Right ventricle myocardium inferior (tissue), 1 donor: ENCODE data around the gene SMC1B. TPM values are rescaled to one million over a fixed set of nuclear protein-coding genes. Genes with fewer than 3 reads are reported as not detected.
"Not testable (repeated sequence)": the region's sequence is repeated elsewhere in the genome, so short reads cannot be mapped to it uniquely, and the experiment has no call there.

ENCODE experiments used
- ATAC-seq: fragments of 200-7000 bp; cut with Tn5 transposase; one replicate; pipeline ENCODE4 v1.9.1; 2020; ENCODE audit warnings: mild to moderate bottlenecking, moderate library complexity
- DNase-seq: peaks from one replicate; pipeline ENCODE4 v3.0.0; 2021; ENCODE audit errors: missing footprints
- intact Hi-C: fragments of 100-400 bp; cut with DNase I; formaldehyde crosslinking; loops from one replicate; pipeline ENCODE4 v1.11.0; 2022
- total RNA-seq: library from RNA; stranded (reverse); fragmentation: NEBNext Ultra II Directional; extraction: Animal tissue kit (Norgen Biotek cat#: 25700); gene quantifications from one replicate; pipeline ENCODE4 v1.2.1, GENCODE V29; 2021
- donor health status: DM: no; HTN: yes; CAD: no; lungs with severe emphysema.

The SMC1B gene
- total RNA-seq, 1 donor from 2014 or later, result not detected

DNA sequence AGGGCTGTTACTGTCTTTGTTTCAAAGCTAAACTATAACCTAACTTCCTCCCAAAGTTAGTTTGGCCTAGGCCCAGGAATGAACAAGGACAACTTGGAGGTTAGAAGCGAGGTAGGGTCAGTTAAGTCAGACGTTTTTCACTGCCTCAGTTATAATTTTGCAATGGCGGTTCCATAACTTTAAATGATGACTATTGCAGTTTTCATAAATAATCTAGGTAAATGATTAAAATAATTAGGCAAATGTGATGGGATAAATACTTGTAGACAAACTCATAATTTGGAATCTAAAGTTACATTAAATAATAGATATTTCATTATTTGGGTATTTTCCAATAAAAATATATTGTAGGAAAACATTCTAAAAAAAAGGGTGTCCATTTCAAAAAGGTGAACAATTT lies 39.8 kb downstream of the SMC1B start:
- intact Hi-C loops, ATAC-seq, DNase-seq: not testable (repeated sequence)

DNA sequence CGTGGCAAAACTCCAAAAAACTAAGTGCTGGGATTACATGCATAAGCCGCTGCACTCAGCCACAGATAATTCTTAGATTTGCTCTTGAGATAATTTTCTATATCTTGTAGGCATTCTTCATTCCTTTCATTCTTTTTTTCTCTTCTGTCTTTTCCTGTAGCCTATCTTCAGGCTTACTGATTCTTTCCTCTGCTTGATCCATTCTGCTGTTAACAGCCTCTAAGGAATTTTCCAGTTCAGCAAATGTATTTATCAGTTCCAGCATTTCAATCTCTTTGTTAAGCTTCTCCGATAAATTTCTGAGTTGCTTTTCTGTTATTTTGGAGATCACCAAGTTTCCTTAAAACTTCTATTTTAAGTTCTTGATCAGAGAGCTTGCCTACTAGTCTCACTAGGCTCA lies 46.7 kb downstream of the SMC1B start:
- DNase-seq, result no peak
- ATAC-seq, result no peak
- intact Hi-C loops, result no loop called here

DNA sequence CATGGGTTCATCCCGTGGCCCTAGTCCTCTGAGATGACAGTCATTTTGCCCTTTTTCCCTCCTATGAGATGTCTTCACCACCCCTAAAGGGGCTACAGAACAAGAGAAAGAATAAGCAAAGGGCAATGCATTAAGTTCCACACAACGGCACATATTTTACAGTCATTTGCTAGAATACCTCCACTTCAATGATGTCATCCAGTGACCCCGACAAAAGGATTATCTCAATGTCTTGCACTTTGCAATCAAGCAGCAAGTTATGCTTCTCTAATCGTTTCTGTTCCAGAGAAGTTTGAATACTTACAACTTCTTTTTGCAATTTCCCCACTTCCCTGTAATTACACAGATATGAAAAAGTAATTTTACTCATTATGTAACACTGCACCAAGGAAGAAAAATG lies 53.8 kb downstream of the SMC1B start:
- DNase-seq (no peak), ATAC-seq (no peak)
- intact Hi-C loops, result no loop called here

DNA sequence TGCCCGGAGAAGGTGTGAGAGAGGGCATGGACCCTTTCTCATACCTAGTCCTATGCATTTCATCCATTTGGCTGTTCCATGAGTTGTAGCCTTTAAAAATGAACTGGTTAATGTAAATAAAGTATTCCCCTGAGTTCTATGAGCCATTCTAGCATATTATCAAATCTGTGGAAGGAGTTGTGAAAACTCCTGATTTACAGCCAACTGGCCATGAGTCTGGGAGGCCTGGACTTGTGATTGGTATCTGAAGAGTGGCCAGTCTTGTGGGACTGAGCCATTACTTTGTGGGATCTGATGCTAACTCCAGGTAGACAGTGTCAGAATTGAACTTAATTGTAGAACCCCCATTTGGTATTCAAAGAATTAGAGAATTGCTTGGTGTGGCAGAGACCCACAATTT lies 55.3 kb downstream of the SMC1B start:
- DNase-seq (no peak), ATAC-seq (no peak)
- intact Hi-C loops, result no loop called here

DNA sequence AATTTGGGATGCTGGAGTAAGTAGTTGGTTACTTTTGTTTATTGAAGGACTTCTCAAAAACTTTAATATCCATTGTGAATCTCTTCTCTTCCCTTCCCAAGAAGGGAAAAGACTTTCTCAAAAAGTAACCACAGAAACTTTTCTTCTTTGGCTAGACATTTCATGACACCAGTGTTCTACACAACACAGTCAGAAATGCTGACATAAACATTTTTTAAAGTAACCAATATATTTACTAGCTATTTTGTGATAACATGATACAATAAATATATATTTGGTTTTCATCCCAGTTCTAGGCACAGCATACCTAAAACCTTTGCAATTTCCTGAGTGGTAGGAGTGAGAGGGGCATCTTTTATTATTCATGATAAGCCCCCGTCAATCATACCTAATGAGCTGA lies 55.9 kb downstream of the SMC1B start:
- no peak for ATAC-seq
- intact Hi-C loops, result no loop called here
- DNase-seq, result no peak

DNA sequence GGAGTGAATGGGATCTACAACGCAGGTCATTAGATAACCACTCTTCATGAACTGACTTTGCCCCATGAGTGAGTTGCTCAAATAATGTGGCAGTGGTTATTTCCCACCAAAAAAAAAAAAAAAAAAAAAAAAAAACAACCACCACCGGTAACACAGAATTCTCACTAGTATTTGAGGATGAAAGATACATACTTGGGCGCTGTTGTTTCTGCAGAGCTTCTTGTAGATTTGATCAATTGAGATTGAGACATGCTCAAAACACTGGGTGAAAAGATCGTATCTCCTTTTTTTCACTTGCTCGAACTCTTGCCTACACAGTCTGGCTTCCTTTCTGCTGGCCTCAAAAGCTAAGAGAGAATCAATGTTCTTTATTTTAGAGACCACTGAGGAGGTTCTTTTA lies 59.6 kb downstream of the SMC1B start:
- intact Hi-C loops, result no loop called here
- ATAC-seq (no peak), DNase-seq (no peak)

DNA sequence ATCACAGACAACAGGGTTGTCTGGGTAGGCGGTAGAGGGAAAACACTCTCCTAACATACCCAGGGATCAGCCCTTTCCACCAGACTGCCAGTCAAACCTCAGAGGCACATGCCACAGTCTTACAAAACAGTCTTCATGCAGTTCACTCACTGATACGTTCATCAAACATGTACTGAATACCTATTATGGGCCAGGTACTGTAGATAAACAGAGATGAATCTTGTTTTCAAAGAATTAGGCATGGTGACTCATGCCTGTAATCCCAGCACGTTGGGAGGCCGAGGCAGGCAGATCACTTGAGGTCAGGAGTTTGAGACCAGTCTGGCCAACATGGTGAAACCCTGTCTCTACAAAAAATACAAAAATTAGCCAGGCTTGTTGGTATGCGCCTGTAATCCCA lies 60.6 kb downstream of the SMC1B start:
- DNase-seq, ATAC-seq, intact Hi-C loops: not testable (repeated sequence)

DNA sequence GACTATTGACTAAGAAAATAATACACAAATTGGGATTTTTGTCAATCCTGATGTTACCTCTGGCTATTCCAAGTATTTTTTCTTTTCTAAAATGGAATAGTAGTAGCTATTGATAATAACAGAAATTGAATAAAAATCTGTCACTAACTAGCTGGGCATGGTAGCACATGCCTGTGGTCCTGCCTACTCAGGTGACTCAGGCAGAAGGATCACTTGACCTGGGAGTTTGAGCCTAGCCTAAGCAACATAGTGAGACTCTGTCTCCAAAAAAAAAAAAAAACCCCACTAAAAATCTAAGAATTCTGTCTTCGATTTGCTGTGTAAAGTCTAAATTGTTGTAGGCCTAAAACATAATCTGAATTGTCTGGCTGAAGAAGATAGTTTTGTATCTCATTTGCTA lies 61.4 kb downstream of the SMC1B start:
- ATAC-seq (no peak), DNase-seq (no peak)
- intact Hi-C loops, result no loop called here

DNA sequence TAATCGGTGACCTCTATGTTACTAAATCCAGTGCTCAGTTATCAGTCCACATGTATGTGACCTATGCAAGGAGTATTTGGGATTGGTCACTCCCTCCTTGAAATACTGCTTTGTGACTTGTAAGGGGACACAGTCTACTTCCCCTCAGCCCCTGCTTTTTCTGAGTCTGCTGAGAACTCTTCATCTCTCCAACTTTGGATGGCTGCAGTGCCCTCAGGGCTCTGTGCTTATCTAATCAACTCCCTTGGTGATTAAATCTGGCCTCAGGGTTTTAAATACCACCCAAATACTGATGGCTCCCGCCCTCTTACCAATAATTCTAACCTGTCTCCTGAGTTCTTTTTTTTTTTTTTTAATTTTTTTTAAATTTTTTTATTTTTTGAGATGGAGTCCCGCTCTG lies 63.5 kb downstream of the SMC1B start:
- intact Hi-C loops, result no loop called here
- ATAC-seq (no peak), DNase-seq (no peak)

DNA sequence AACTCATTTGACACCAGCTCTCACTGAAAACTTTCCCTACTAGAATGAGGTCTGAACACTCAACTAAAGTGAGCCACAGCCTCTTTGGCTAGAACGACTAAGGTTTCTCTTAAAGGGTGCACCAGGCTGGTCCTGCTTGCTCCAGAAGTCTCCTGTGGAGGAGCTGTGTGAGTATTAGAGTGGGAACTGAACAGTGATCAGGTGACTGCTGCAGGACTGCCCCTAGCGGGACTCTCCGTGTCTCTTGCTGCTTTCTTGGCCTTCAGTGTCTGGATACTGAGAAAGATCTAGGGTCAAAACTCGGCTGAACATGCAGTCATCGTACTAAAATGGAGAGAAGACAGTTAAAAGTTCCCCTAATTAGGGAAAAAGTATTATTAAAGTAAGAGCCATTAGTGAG lies 69.1 kb downstream of the SMC1B start:
- DNase-seq (no peak), ATAC-seq (peak; percentile 71)
- intact Hi-C loops, result no loop called here

DNA sequence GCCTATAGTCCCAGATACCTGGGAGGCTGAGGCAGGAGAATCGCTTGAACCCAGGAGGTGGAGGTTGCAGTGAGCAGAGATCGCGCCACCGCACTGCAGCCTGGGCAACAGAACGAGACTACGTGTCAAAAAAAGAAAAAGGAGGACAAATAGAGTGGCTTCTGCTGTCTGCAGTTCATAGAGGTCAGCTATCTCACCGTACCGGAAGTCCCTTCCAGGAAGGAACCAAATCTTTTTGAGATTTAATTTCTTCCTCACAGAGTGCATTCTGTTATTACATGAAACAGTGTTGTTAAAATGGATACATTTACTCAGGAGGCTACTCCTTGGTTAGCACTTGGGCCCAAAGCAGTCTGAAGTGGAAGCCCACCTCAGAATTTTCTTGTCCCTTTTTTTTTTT lies 70.3 kb downstream of the SMC1B start:
- ATAC-seq (no peak), DNase-seq (no peak)
- intact Hi-C loops, result no loop called here

DNA sequence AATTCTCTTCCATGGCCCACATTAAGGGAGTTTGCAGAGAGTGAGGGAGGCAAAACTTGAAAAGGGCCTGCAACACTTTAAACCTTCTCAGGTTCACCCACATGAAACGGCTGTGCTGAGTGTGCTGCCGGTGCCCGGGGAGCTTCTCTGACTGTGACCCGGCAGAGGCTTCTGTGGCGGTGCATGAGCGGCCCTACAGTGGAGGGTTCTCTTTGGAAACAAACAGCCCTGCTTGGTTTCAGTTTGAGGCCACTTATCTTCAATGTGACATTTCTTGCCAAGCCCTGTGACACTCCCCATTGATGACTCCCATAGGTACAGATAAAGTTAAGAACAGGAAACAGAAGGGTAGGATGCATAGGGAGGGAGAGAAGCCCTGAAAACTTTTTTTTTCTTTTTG lies 71.9 kb downstream of the SMC1B start:
- ATAC-seq (peak; percentile 72), DNase-seq (no peak)
- intact Hi-C loops, result no loop called here

DNA sequence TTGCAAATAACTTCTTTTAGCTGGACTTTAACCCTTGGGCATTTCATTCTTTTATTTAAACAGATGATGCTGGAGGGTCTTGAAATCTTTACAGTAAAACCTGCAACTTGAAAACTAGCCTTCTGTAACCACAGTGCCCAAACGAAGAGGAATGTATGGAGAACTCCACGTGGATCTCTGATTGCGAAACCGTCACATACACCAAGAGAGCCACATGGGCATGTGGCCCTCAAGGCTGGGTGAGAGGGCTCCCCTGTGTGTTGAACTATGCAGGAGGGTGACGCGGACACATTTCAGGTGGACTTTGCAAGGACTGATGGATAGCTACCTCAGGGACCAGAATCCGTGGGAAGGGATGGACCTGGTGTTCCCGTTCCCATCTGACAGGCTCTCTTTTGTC lies 73.1 kb downstream of the SMC1B start:
- DNase-seq, result no peak
- intact Hi-C loops, result no loop called here
- no peak for ATAC-seq

DNA sequence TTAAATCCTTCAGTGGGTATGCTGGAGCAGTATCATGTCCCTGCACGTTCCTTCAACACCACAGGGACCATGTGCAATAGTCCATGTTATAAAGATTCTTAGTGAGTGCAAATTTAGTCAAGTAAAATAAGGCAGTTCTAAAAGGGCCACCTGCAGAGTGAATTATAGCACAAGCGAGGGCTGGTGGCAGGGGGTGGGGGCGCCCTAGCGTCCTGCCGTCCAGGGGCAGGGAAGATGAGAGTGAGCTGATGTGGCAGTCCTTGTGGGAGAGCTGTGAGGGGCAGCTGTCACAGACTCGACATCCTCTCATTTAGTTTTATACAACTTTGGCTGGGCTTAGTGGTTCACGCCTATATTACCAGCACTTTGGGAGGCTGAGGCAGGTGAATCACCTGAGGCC lies 74.6 kb downstream of the SMC1B start:
- no peak for DNase-seq
- ATAC-seq, result no peak
- intact Hi-C loops, result no loop called here

DNA sequence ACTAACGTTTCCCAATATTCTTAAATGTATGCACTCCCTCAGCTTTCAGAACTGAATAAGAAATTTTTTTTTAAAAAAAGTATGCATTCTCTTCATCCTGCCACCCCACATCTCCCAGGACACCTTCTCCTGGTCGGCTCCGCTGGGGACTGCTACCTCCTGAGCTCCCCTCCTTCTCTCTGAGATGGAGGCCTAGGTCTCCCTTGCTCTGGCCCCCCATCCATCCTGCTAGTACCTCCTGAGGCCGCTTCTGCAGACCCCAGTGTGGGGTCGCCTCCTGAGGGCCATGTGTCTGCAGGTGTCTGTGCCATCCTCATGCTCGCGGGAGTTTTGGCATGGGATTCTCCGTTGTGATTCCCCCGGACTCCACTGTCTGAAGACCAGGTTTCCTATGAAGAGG lies 75.9 kb downstream of the SMC1B start:
- intact Hi-C loops, result no loop called here
- DNase-seq (no peak), ATAC-seq (no peak)

DNA sequence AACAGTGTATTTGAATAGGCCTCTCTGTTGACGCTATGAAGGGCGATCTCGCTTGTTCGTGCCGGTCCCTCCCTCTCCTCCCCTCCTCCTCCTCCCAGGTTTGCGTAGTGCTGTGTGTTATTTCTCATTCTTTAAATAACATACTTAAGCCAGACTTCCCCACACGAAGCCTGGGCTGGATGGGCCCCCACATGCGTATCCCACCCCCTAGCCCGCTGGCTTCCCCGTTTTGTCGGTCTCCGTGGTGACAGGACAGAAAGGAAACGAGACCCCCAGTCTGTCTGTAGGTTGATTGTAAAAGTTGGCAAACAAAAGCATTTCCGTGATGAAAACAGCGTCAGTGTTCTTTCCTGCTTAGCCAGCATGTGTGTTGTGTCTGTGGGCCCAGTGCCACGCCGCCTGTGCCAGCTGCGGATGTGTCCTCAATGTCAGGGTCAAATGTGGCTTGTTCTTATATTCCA lies 76.4 kb downstream of the SMC1B start:
- ATAC-seq (peak; percentile 43), DNase-seq (peak; percentile 94)
- intact Hi-C loops, result no loop called here

DNA sequence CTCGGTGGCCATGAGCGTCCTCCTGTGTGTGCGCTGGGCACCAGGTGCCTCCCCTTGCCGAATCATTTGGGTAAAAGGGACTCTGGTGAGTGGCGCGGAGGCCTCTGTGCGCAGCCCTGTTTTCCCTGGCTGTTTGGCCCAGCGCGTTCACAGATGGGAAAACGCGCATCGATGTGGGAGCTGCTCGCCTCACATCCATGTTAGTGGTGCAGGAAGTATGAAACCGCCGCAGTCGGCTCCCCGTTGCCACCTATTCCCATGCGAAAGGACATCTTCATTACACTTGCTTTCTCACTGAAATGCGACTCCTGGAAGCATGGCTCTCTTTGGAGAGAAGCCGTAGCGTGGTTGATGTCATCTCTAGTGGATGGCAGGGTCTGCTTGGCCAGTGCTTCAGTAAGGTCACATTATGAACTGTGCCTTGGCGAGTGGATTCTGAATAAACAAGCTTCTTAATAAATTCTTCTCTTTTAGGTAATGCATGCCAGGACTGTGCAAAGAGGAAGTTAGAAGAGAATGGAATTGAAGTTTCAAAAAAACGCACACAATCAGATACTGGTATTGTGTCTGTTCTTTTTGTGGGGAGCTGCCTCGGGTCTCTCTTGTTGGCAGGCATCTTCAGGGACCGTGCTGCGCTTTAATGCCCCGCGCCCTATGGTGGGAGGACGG lies 77.4 kb downstream of the SMC1B start:
- intact Hi-C loops, result no loop called here
- DNase-seq (no peak), ATAC-seq (no peak)

DNA sequence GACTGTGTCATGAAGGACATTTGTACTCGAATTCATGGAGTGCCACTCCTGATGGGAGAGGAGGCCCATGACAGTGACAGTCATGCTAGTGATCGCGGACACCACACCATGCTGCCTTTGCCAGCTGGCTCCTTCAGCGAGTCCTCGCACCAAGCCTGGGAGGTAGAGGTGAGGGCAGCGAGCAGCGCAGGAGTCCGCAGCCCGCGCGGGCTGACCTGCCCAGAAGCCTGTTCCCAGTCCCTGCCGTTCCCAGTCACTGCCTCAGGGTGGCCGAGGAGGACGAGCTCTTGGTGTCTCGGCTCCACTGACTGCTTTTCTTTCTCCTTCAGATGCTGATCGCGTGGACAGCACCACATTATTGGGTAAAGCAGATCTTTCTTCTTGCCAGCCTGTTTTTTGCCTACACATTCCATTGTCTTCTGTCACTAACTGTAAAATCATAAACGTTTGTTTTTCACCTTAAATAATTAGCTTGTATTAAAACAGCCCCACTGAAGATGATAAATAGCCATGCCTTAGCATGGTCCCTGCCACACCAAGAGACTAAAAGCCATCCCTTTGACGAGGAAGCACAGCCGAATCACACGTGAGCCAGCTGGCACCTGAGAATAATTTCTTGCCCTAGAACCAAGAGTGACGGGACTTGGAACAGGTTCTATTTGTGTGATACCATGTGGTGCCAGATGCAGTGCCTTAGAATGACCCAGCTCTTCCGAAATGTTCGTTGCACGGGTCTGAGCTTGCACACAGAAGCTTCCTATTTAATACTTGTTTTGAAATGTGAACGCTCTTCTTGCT lies 78.2 kb downstream of the SMC1B start:
- peak; percentile 90 for ATAC-seq
- intact Hi-C loops, result no loop called here
- peak; percentile 85 for DNase-seq

DNA sequence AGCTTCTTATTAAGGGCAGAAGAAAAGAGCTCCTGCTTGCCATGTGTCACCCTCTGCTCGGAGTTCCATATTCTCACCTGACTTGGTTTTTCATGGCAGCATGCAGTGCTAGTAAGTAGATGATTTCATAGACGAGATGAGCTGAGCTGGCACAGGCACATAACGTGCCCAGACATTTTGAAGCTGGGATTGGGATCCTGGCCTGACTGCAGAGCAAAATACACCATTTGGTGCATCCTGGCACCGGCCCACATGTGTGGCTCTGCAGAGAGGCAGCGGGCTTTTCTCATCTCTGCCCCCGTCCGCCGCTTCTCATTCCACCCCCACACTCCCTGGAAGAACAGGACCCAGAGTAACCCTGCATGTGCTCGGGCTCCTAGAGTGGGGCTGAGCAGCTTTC lies 78.9 kb downstream of the SMC1B start:
- ATAC-seq, result no peak
- intact Hi-C loops, result no loop called here

DNA sequence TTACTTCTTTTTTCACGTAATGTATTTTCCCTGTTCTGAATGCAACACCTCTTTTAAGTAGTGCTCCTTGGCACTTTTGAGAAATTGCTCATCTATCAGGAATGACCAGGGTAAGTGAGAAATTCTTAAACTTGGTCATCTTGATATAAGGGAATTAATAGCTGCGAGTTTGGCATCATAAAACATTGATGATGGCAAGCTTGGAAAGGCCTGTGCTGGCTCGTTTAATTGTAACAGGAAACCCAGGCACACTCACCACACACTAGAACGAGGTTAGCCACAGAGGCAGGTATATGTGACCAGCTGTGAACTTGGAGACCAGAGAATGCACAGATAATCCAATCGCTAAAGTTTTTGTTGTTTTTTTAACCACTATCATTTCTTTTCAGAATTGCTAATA lies 79.3 kb downstream of the SMC1B start:
- ATAC-seq (no peak), DNase-seq (no peak)
- intact Hi-C loops, result no loop called here

More for the DNA sequence above, 78.9 kb downstream of the SMC1B start:
- DNase-seq, result no peak
